GM12872 (cell line): Measurements from ENCODE around the gene TMEM187.
A peak's percentile ranks its signal among the peaks of the same experiment; 100 is the strongest.

Source experiments
- CTCF ChIP-seq: IDR thresholded peaks from 3 replicates; pipeline ENCODE4 v1.5.1; 2011; ENCODE audit warnings: low read depth, mild to moderate bottlenecking, low read length, moderate library complexity; ENCODE audit not compliant: insufficient read depth

Gene TMEM187

GRCh38 chrX:153947009-153947769 lies 25.4 kb upstream of the TMEM187 start:
- peak; percentile 89 for TF ChIP-seq CTCF

GRCh38 chrX:153948002-153948466 lies 24.5 kb upstream of the TMEM187 start:
- TF ChIP-seq CTCF = no peak

- no peak for TF ChIP-seq CTCF
Measured at GRCh38 chrX:153948847-153949805, 23.4 kb upstream of the TMEM187 start.

- TF ChIP-seq CTCF = no peak
Measured at GRCh38 chrX:153950127-153950526, 22.4 kb upstream of the TMEM187 start.

GRCh38 chrX:153951683-153952372 lies 20.7 kb upstream of the TMEM187 start:
- no peak for TF ChIP-seq CTCF

- TF ChIP-seq CTCF = no peak
Measured at GRCh38 chrX:153952373-153953026, 20.1 kb upstream of the TMEM187 start.
